KG1 (cell line): Measurements from ENCODE around the gene PLCXD1.
"Not testable (repeated sequence)": the region's sequence is repeated elsewhere in the genome, so short reads cannot be mapped to it uniquely, and the experiment has no call there.

ENCODE experiments used
- DNase-seq: peaks from one replicate; lab custom pipeline; 2025; lab: John Stamatoyannopoulos, UW

The PLCXD1 gene

DNA sequence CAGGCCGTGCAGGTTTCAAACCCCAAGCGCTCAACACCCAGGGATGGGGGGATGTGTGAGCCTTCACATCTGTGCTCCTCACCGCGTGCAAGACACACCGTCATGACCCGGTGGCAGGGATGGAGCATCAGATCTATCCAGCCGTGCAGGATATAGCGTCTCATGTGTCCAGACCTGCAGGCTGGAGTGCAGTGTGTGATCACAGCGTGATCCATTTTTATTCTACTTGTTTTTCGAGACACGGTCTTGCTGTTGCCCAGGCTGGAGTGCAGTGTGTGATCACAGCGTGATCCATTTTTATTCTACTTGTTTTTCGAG lies 70.1 kb downstream of the PLCXD1 start:
- DNase-seq = not testable (repeated sequence)

DNA sequence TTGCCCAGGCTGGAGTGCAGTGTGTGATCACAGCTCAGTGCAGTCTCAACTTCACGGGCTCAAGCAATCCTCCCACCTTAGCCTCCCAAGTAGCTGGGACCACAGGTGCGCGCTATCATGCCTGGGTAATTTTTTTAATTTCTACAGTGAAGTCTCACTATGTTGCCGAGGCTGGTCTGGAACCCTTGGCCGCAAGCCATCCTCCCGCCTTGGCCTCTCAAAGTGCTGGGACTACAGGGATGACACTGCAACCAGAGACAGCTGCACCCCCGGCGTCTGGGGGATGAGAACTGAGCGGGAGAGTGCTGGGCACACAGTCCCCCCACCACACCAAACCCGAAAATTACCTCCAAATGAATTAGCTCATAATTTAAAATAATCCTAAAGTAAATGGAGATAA lies 70.6 kb downstream of the PLCXD1 start:
- no peak for DNase-seq

DNA sequence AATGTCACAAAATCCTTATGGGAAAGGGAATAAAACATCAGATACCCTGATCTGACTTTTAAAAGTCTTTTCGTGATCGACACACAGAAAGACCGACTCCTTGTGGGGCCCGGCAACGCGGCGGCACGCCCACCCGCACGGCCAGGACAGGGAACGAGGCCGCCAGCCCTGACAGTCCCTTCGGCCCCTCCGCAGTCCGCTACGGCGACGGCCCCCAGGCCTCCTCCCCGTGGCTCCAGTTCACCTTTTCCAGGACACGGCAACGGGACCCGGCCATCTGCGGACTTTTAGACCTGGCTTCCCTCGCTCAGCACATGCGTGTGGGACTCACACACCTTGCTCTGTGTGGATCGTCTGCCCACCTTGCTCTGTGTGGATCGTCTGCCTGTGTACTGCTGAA lies 71.0 kb downstream of the PLCXD1 start:
- no peak for DNase-seq

DNA sequence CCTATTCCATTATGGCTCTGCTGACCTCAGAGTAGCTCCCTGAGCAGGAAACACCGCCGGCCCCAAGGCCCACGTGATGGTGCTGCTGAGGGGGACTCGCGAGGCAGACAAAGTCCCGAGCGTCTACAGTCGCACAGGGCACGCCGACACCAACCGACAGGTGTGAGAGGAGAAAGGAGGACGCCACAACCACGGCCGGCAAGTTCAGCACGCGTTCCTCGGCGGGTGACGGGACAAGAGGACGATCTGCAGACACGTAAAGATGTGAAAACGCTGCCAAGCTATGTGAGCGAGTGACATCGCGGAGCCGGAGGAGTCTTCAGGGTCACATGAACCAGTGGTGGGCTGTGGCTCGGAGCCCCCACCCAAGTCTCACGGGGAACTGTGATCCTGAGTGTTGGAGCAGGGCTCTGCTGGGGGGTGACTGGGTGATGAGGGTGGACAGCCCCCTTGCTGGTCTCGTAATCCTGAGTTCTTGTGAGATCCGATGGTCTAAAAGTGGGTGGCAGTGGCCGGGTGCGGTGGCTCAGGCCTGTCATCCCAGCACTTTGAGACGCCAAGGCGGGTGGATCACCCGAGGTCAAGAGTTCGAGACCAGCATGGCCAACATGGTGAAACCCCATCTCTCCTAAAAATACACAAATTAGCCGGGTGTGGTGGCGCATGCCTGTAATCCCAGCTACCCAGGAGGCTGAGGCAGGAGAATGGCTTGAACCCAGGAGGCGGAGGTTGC lies 71.6 kb downstream of the PLCXD1 start:
- no peak for DNase-seq
